Panc1 (cell line): ENCODE data around the gene SLC12A5. TPM values are rescaled to one million over a fixed set of nuclear protein-coding genes. Genes with fewer than 3 reads are reported as not detected.
"Not testable (repeated sequence)": the region's sequence is repeated elsewhere in the genome, so short reads cannot be mapped to it uniquely, and the experiment has no call there.

Experiments
- ATAC-seq: fragments of 200-7000 bp; cut with Tn5 transposase; 2 replicates; pipeline ENCODE4 v1.9.1; 2020; ENCODE audit warnings: mild to moderate bottlenecking, moderate library complexity
- BruUV-seq: library from RNA; stranded (reverse); fragments of 400-500 nt; replicated peaks from 2 replicates; lab custom pipeline; 2021; lab: Mats Ljungman, UMichigan
- CTCF ChIA-PET: fragments of 300-600 bp; sonication (Branson Sonifier 250); formaldehyde crosslinking; loops from one replicate; lab custom pipeline; 2022; ENCODE audit warnings: antibody characterized with exemption; lab: Charles Lee
- POLR2A ChIA-PET: fragments of 300-600 bp; sonication (Branson Sonifier 250); formaldehyde crosslinking; loops from one replicate; lab custom pipeline; 2022; ENCODE audit warnings: antibody characterized with exemption; lab: Charles Lee
- DNase-seq: peaks from one replicate; pipeline ENCODE4 v3.0.0-alpha.2; 2010; ENCODE audit warnings: low read depth, low spot score
- H3K27ac ChIP-seq: 2 replicates; pipeline ENCODE4 v1.5.1; 2011; ENCODE audit warnings: mild to moderate bottlenecking, low read length, inconsistent platforms
- H3K27me3 ChIP-seq: fragments of 200-500 bp; sonication (Bioruptor generic); 2 replicates; pipeline ENCODE4 v1.6.0; 2014; ENCODE audit warnings: low read length, inconsistent platforms; ENCODE audit not compliant: control insufficient read depth, insufficient read depth
- H3K36me3 ChIP-seq: fragments of 200-500 bp; sonication (Bioruptor generic); 2 replicates; pipeline ENCODE4 v1.5.1; 2014; ENCODE audit warnings: inconsistent platforms, mild to moderate bottlenecking, low read length, moderate library complexity; ENCODE audit not compliant: control insufficient read depth, insufficient read depth
- H3K4me1 ChIP-seq: 2 replicates; pipeline ENCODE4 v1.5.1; 2011; ENCODE audit warnings: inconsistent platforms, mild to moderate bottlenecking, low read length, moderate library complexity; ENCODE audit not compliant: control insufficient read depth, insufficient read depth
- H3K4me3 ChIP-seq, 2 experiments: 2 replicates each; pipeline ENCODE4 v1.5.1; 2011 to 2012; ENCODE audit warnings: low read depth in 2 of 2, low read length in 2 of 2, mild to moderate bottlenecking in 2 of 2, inconsistent platforms in 1 of 2, moderate library complexity in 1 of 2
- H3K9me3 ChIP-seq: fragments of 200-500 bp; sonication (Bioruptor generic); 2 replicates; pipeline ENCODE4 v1.5.1; 2014; ENCODE audit warnings: low read depth, mild to moderate bottlenecking, inconsistent platforms, low read length, moderate library complexity; ENCODE audit not compliant: control insufficient read depth, insufficient read depth
- CTCF ChIP-seq: fragments of 450-650 bp; IDR thresholded peaks from 2 replicates; pipeline ENCODE4 v1.5.1; 2017; ENCODE audit warnings: mild to moderate bottlenecking
- POLR2AphosphoS5 ChIP-seq: IDR thresholded peaks from 2 replicates; pipeline ENCODE4 v1.6.1; 2012; ENCODE audit warnings: mild to moderate bottlenecking, low read depth, low read length, moderate library complexity
- REST ChIP-seq, 2 experiments: IDR thresholded peaks; 2 replicates each; pipeline ENCODE4 v1.6.1; 2011 to 2012; ENCODE audit warnings: low read depth in 2 of 2, control low read depth in 1 of 2, low read length in 1 of 2, mild to moderate bottlenecking in 1 of 2, moderate library complexity in 1 of 2; ENCODE audit not compliant: insufficient read depth in 1 of 2
- SIN3A ChIP-seq: IDR thresholded peaks from 2 replicates; pipeline ENCODE4 v1.6.1; 2012; ENCODE audit warnings: low read depth, mild to moderate bottlenecking, low read length, moderate library complexity, borderline replicate concordance; ENCODE audit not compliant: insufficient read depth
- TCF7L2 ChIP-seq: IDR thresholded peaks from 2 replicates; pipeline ENCODE4 v1.6.1; 2011; ENCODE audit warnings: mild to moderate bottlenecking, low read depth, low read length, inconsistent platforms
- in situ Hi-C: cut with HindIII; loops from 2 replicates; pipeline ENCODE4 v1.10.0; 2016; ENCODE audit warnings: low sequenced_read_pairs, low pct_unique_long_range_greater_than_20kb
- intact Hi-C: fragments of 100-400 bp; cut with micrococcal nuclease; formaldehyde crosslinking; loops from one replicate; pipeline ENCODE4 v1.10.0; 2022; ENCODE audit not compliant: unreplicated experiment
- total RNA-seq: library from RNA; stranded (reverse); gene quantifications from one replicate; pipeline ENCODE4 v1.2.1, GENCODE V29; 2021; ENCODE audit not compliant: unreplicated experiment

The SLC12A5 gene
- total RNA-seq, 1 experiment from 2014 or later = 11.8 TPM

- Histone ChIP-seq H3K27me3 (no peaks in the 10 kb centered on the region), H3K4me3 (no peak overlapping the region), H3K9me3 (no peaks in the 10 kb centered on the region), H3K4me1 (peaks cover 20% of the 10 kb centered on the region), H3K36me3 (no peaks in the 10 kb centered on the region), H3K27ac (peak overlapping the region; percentile 40)
- BruUV-seq = no TSS peak
- ATAC-seq = peak; percentile 96
- POLR2A ChIA-PET = interaction anchor here (0.6 kb wide), 2 partner anchors 58 to 213 kb away, joined by 5 to 7 read pairs; no protein-coding TSS in a partner anchor
- intact Hi-C loops = no loop called here
- DNase-seq = no peak
- CTCF ChIA-PET = no interaction called here
- TF ChIP-seq REST (IDR thresholded peaks at IDR 0.05; ENCODE audit: insufficient read depth in 1 of 2, low read depth in 2 of 2, low read length in 1 of 2) = no peak
- no peak for TF ChIP-seq CTCF
- no peak for TF ChIP-seq POLR2AphosphoS5
- TF ChIP-seq TCF7L2 = no peak
- no peak for TF ChIP-seq SIN3A
- in situ Hi-C loops = no loop called here
Observed at GRCh38 chr20:45993197-45993951, 35.6 kb upstream of the SLC12A5 start.

DNA sequence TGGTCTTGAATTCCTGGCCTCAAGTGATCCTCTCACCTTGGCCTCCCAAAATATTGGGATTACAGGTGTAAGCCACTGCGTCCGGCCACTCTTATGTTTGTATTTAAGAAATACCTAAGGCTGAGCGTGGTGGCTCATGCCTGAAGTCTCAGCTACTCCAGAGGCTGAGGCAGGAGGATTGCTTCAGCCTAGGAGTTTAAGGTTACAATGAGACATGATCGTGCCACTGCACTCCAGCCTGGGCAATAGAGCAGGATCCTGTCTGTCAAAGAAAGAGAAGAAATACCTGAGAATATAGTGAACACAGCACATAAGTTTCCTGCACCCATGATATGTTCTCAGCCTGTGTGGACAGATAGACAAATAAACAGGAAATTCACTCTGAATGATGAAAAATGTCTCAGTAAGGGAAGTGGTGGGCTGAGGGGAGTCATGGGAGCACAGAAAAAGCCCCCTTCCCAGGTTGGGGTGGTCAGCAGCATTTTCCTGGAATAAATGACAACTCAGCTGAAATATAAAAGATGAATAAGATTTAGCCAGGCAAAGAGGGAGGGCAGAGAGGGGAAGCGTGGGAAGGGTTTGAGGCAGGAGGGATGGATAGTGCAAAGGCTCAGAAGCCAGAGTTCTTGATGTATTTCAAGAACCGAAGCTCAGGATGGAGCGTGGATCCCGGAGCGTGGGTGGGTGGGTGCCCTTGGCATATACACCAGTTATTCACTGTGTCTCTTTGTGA, 34.1 kb upstream of the SLC12A5 start:
- Histone ChIP-seq H3K4me1 (peaks cover 20% of the 10 kb centered on the region), H3K27ac (peak overlapping the region; percentile 37; the same call in 1 of the 2 replicates), H3K9me3 (no peaks in the 10 kb centered on the region), H3K27me3 (no peaks in the 10 kb centered on the region), H3K4me3 (no peak overlapping the region), H3K36me3 (no peaks in the 10 kb centered on the region)
- in situ Hi-C loops = no loop called here
- ChIA-PET CTCF (interaction anchor here (0.5 to 1.2 kb wide), 2 partner anchors 26 to 226 kb away, joined by 5 to 6 read pairs; no protein-coding TSS in a partner anchor), POLR2A (no interaction called here)
- intact Hi-C loops = no loop called here
- DNase-seq = no peak
- no TSS peak for BruUV-seq
- no peak for TF ChIP-seq REST (IDR thresholded peaks at IDR 0.05; ENCODE audit: insufficient read depth in 1 of 2, low read depth in 2 of 2, low read length in 1 of 2)
- no peak for TF ChIP-seq CTCF
- no peak for TF ChIP-seq TCF7L2
- TF ChIP-seq SIN3A = no peak
- TF ChIP-seq POLR2AphosphoS5 = no peak
- ATAC-seq = no peak

DNA sequence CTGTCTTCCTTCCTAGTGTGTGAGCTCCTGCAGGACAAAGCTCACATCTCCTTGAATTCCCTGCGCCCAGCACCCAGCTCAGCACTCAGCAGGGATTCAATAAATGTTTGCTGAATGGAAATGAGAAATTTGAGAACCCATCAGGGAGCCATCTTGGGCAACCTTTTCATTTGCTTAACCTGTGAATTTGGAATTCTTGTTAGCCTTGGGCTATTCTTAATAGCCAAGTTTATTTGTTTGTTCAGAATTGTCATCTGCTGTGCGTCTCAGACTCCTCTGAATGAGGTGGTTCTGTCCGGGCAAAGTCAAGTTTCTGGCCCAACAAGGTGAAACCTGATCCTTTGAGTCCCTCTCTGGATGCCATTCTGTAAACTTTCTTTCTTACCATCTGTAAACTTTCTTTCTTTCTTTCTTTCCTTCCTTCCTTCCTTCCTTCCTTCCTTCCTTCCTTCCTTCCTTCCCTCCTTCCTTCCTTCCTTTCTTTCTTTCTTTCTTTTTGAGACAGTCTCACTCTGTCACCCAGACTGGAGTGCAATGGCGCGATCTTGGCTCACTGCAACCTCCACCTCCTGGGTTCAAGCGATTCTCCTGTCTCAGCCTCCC, 33.4 kb upstream of the SLC12A5 start:
- ATAC-seq = peak; percentile 43; the same call in 1 of the 2 replicates
- H3K36me3 ChIP-seq, intact Hi-C loops, in situ Hi-C loops, DNase-seq, BruUV-seq, H3K9me3 ChIP-seq, H3K27me3 ChIP-seq, POLR2A ChIA-PET, H3K4me3 ChIP-seq: not testable (repeated sequence)
- H3K27ac ChIP-seq = 0 out of 2 replicates have a peak overlapping the region, but pooled peaks have one; percentile 37
- peaks cover 20% of the 10 kb centered on the region for H3K4me1 ChIP-seq
- CTCF ChIA-PET = interaction anchor here (1.2 kb wide), 1 partner anchor 26 kb away, joined by 6 read pairs; no protein-coding TSS in a partner anchor
